ENCODE measurements around the gene HSDL1.

The HSDL1 gene

GRCh38 chr16:84107921-84108320 lies 37.1 kb downstream of the HSDL1 start:
- no peak for DNase-seq (ENCODE audit: low read depth)

- DNase-seq (ENCODE audit: low read depth) = no peak
Measured at GRCh38 chr16:84105948-84106740, 38.8 kb downstream of the HSDL1 start.

- DNase-seq (ENCODE audit: low read depth) = no peak
Measured at GRCh38 chr16:84105301-84105815, 39.6 kb downstream of the HSDL1 start.

- no peak for DNase-seq (ENCODE audit: low read depth)
Measured at GRCh38 chr16:84104231-84104630, 40.7 kb downstream of the HSDL1 start.

- DNase-seq (ENCODE audit: low read depth) = no peak
Measured at GRCh38 chr16:84103678-84104077, 41.3 kb downstream of the HSDL1 start.

- no peak for DNase-seq (ENCODE audit: low read depth)
Measured at GRCh38 chr16:84098939-84099338, 46.0 kb downstream of the HSDL1 start.

- no peak for DNase-seq (ENCODE audit: low read depth)
Measured at GRCh38 chr16:84096447-84097005, 48.5 kb downstream of the HSDL1 start.

GRCh38 chr16:84095466-84095865 lies 49.5 kb downstream of the HSDL1 start:
- DNase-seq (ENCODE audit: low read depth) = no peak

- DNase-seq (ENCODE audit: low read depth) = no peak
Measured at GRCh38 chr16:84093879-84094270, 51.1 kb downstream of the HSDL1 start.

- DNase-seq (ENCODE audit: low read depth) = no peak
Measured at GRCh38 chr16:84093120-84093878, 51.7 kb downstream of the HSDL1 start.

GRCh38 chr16:84091460-84091859 lies 53.5 kb downstream of the HSDL1 start:
- DNase-seq (ENCODE audit: low read depth) = no peak

- no peak for DNase-seq (ENCODE audit: low read depth)
Measured at GRCh38 chr16:84090211-84090610, 54.8 kb downstream of the HSDL1 start.

- peak; percentile 15 for DNase-seq (ENCODE audit: low read depth)
Measured at GRCh38 chr16:84088695-84089395, 56.1 kb downstream of the HSDL1 start.

- DNase-seq (ENCODE audit: low read depth) = no peak
Measured at GRCh38 chr16:84087466-84088151, 57.4 kb downstream of the HSDL1 start.

- no peak for DNase-seq (ENCODE audit: low read depth)
Measured at GRCh38 chr16:84087001-84087400, 58.0 kb downstream of the HSDL1 start.

GRCh38 chr16:84086341-84086740 lies 58.6 kb downstream of the HSDL1 start:
- no peak for DNase-seq (ENCODE audit: low read depth)

GRCh38 chr16:84085773-84086172 lies 59.2 kb downstream of the HSDL1 start:
- DNase-seq (ENCODE audit: low read depth) = no peak

GRCh38 chr16:84085271-84085667 lies 59.7 kb downstream of the HSDL1 start:
- no peak for DNase-seq (ENCODE audit: low read depth)

GRCh38 chr16:84084570-84085270 lies 60.3 kb downstream of the HSDL1 start:
- peak; percentile 22 for DNase-seq (ENCODE audit: low read depth)

- no peak for DNase-seq (ENCODE audit: low read depth)
Measured at GRCh38 chr16:84082835-84083569, 62.0 kb downstream of the HSDL1 start.
